OCI-LY1 (cell line): Measurements from ENCODE around the gene PCDH19.

ENCODE experiments used
- H2AFZ ChIP-seq: fragments of 200-600 bp; sonication (generic), shearing (Covaris generic); 2 replicates; pipeline ENCODE4 v1.6.0; 2014; ENCODE audit warnings: antibody characterized with exemption, mild to moderate bottlenecking, low read length
- H3F3A ChIP-seq: fragments of 200-600 bp; sonication (generic), shearing (Covaris generic); 2 replicates; pipeline ENCODE4 v1.6.0; 2014; ENCODE audit warnings: mild to moderate bottlenecking, antibody characterized with exemption, low read length, moderate library complexity; ENCODE audit not compliant: insufficient read depth
- H3K27ac ChIP-seq: fragments of 200-600 bp; sonication (generic); 2 replicates; pipeline ENCODE4 v1.5.1; 2014; ENCODE audit warnings: low read length, mixed run types, mild to moderate bottlenecking, low read depth; ENCODE audit not compliant: poor library complexity, severe bottlenecking
- H3K27me3 ChIP-seq: fragments of 200-600 bp; sonication (generic); 2 replicates; pipeline ENCODE4 v1.6.0; 2014; ENCODE audit warnings: antibody characterized with exemption, mild to moderate bottlenecking, low read length, moderate library complexity; ENCODE audit not compliant: insufficient read depth
- H3K36me3 ChIP-seq: fragments of 200-600 bp; sonication (generic); 2 replicates; pipeline ENCODE4 v1.6.1; 2014; ENCODE audit warnings: mild to moderate bottlenecking, antibody characterized with exemption, low read length, moderate library complexity, mixed read lengths; ENCODE audit not compliant: insufficient read depth
- H3K4me1 ChIP-seq: fragments of 200-600 bp; sonication (generic); 2 replicates; pipeline ENCODE4 v1.5.1; 2014; ENCODE audit warnings: mild to moderate bottlenecking, low read length, moderate library complexity; ENCODE audit not compliant: insufficient read depth, severe bottlenecking
- H3K4me2 ChIP-seq: fragments of 200-600 bp; sonication (generic), shearing (Covaris generic); 2 replicates; pipeline ENCODE4 v1.6.1; 2014; ENCODE audit warnings: low read length
- H3K4me3 ChIP-seq: fragments of 200-600 bp; sonication (generic); 2 replicates; pipeline ENCODE4 v1.5.1; 2014; ENCODE audit warnings: low read length, low read depth, mild to moderate bottlenecking, mixed read lengths; ENCODE audit not compliant: poor library complexity, severe bottlenecking
- H3K79me2 ChIP-seq: fragments of 200-600 bp; shearing (Covaris generic); 2 replicates; pipeline ENCODE4 v1.6.1; 2016; ENCODE audit warnings: mixed run types, low read length, mixed read lengths; ENCODE audit not compliant: insufficient read depth
- H3K9ac ChIP-seq: fragments of 200-600 bp; sonication (generic), shearing (Covaris generic); 2 replicates; pipeline ENCODE4 v1.6.1; 2014; ENCODE audit warnings: mild to moderate bottlenecking, low read length, mixed read lengths
- H3K9me2 ChIP-seq: fragments of 200-600 bp; sonication (generic), shearing (Covaris generic); 2 replicates; pipeline ENCODE4 v1.6.1; 2014; ENCODE audit warnings: low read depth, mild to moderate bottlenecking, low read length, mixed read lengths
- H3K9me3 ChIP-seq: fragments of 200-600 bp; shearing (Covaris generic); 2 replicates; pipeline ENCODE4 v1.6.1; 2014; ENCODE audit warnings: low read length, mixed read lengths
- H4K20me1 ChIP-seq: fragments of 200-600 bp; sonication (generic), shearing (Covaris generic); 2 replicates; pipeline ENCODE4 v1.6.0; 2016; ENCODE audit warnings: mild to moderate bottlenecking, low read length; ENCODE audit not compliant: insufficient read depth
- EZH2 ChIP-seq: fragments of 200-600 bp; sonication (generic), shearing (Covaris generic); IDR thresholded peaks from 2 replicates; pipeline ENCODE4 v1.8.0; 2017; ENCODE audit warnings: borderline replicate concordance, mixed run types, mild to moderate bottlenecking, antibody characterized with exemption, low read length, moderate library complexity, mixed read lengths
- TF ChIP-seq, protein P1 (sequence below): fragments of 200-600 bp; sonication (generic), shearing (Covaris generic); IDR thresholded peaks from 2 replicates; pipeline ENCODE4 v1.5.1; 2017; ENCODE audit warnings: mild to moderate bottlenecking, antibody characterized with exemption, low read length, moderate library complexity, mixed read lengths

The PCDH19 gene

DNA sequence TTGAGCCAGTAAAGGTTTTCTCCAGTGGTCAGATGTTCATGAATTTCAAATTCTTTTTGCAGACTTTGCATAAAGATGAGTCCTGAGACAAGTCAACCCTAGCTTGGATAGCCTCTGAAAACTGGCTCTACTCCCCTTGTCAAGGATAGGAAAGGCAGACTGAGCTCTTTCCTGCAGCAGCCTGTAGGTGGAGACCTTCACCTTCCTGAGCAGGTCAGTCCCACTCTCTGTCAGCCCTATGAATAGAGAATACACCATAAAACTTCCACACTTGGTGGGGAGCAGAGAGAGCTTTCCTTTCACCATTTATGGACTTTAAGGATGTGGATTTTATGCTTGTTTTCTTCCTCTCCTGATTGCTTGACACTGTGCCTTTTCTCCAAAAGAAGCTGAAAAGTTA, 41.9 kb downstream of the PCDH19 start:
- Histone ChIP-seq H3K27ac (no peak overlapping the region), H2AFZ (no peak overlapping the region), H4K20me1 (no peaks in the 10 kb centered on the region), H3K9me2 (no peaks in the 10 kb centered on the region), H3K79me2 (no peaks in the 10 kb centered on the region), H3K9ac (no peak overlapping the region), H3K4me1 (no peaks in the 10 kb centered on the region), H3K27me3 (no peaks in the 10 kb centered on the region), H3K36me3 (no peaks in the 10 kb centered on the region), H3K4me3 (no peak overlapping the region), H3K9me3 (no peaks in the 10 kb centered on the region), H3K4me2 (no peak overlapping the region), H3F3A (no peaks in the 10 kb centered on the region)
- TF ChIP-seq, protein P1, sequence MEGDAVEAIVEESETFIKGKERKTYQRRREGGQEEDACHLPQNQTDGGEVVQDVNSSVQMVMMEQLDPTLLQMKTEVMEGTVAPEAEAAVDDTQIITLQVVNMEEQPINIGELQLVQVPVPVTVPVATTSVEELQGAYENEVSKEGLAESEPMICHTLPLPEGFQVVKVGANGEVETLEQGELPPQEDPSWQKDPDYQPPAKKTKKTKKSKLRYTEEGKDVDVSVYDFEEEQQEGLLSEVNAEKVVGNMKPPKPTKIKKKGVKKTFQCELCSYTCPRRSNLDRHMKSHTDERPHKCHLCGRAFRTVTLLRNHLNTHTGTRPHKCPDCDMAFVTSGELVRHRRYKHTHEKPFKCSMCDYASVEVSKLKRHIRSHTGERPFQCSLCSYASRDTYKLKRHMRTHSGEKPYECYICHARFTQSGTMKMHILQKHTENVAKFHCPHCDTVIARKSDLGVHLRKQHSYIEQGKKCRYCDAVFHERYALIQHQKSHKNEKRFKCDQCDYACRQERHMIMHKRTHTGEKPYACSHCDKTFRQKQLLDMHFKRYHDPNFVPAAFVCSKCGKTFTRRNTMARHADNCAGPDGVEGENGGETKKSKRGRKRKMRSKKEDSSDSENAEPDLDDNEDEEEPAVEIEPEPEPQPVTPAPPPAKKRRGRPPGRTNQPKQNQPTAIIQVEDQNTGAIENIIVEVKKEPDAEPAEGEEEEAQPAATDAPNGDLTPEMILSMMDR, result peak; percentile 33
- no peak for TF ChIP-seq EZH2

GRCh38 chrX:100363896-100364295, 46.2 kb downstream of the PCDH19 start:
- no peak for TF ChIP-seq EZH2
- TF ChIP-seq, protein P1, result no peak
- H2AFZ ChIP-seq, result no peak overlapping the region
- no peaks in the 10 kb centered on the region for H3K79me2 ChIP-seq
- H3K27me3 ChIP-seq, result no peaks in the 10 kb centered on the region
- no peak overlapping the region for H3K4me2 ChIP-seq
- H3K4me1 ChIP-seq, result no peaks in the 10 kb centered on the region
- no peak overlapping the region for H3K9ac ChIP-seq
- H3F3A ChIP-seq, result no peaks in the 10 kb centered on the region
- no peak overlapping the region for H3K27ac ChIP-seq
- no peaks in the 10 kb centered on the region for H3K9me2 ChIP-seq
- no peaks in the 10 kb centered on the region for H3K36me3 ChIP-seq
- H3K4me3 ChIP-seq, result no peak overlapping the region
- H4K20me1 ChIP-seq, result no peaks in the 10 kb centered on the region
- no peaks in the 10 kb centered on the region for H3K9me3 ChIP-seq

DNA sequence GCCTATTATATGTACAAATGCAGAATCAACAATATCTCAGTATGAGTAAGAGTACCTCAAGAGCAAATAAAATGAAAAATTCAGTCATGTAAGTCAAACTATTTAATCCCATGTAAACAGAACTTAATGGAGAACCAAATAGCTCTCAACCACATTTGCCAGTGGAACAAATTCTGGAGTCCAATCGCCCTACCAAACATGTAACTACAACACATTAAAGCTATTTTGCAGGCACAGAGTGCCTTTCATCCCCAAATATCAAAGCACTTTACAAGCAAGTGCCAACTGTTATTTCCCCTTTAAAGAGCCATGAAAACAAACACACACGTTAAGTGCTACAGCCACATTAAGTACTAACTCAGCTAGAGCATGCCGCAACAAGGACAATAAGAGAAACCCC, 51.3 kb downstream of the PCDH19 start:
- Histone ChIP-seq H3K27me3 (no peaks in the 10 kb centered on the region), H3K4me2 (no peak overlapping the region), H2AFZ (no peak overlapping the region), H3K79me2 (no peaks in the 10 kb centered on the region), H3K9me3 (no peaks in the 10 kb centered on the region), H3K4me3 (no peak overlapping the region), H4K20me1 (no peaks in the 10 kb centered on the region), H3K4me1 (no peaks in the 10 kb centered on the region), H3K9ac (no peak overlapping the region), H3K36me3 (no peaks in the 10 kb centered on the region), H3K27ac (no peak overlapping the region), H3K9me2 (no peaks in the 10 kb centered on the region), H3F3A (no peaks in the 10 kb centered on the region)
- TF ChIP-seq EZH2, result no peak
- TF ChIP-seq, protein P1, result no peak
